CD4-positive, alpha-beta T cell (primary cell): Measurements from ENCODE around the gene ZNF354B. TPM values are rescaled to one million over a fixed set of nuclear protein-coding genes. Genes with fewer than 3 reads are reported as not detected.

Experiments used
- ATAC-seq: fragments of 200-7000 bp; cut with Tn5 transposase; one replicate; pipeline ENCODE4 v1.10.0; 2022; ENCODE audit warnings: mild to moderate bottlenecking; ENCODE audit not compliant: poor library complexity
- CTCF ChIA-PET: fragments of 350-600 bp; sonication (Branson Sonifier 250); formaldehyde crosslinking; loops from one replicate; lab custom pipeline; 2021; ENCODE audit warnings: antibody characterized with exemption, inconsistent platforms; lab: Charles Lee
- POLR2A ChIA-PET: fragments of 350-600 bp; sonication (Branson Sonifier 250); formaldehyde crosslinking; loops from one replicate; lab custom pipeline; 2021; ENCODE audit warnings: antibody characterized with exemption, inconsistent platforms; lab: Charles Lee
- DNase-seq, 14 experiments: peaks; one replicate each; pipeline ENCODE4 v3.0.0-alpha.2; 2013 to 2020; ENCODE audit warnings: mixed read lengths in 2 of 14
- H3K27ac ChIP-seq, 2 donors: one replicate each; pipeline versions ENCODE4 v1.5.1 to v1.7.0; 2013; ENCODE audit warnings: low read length in 2 of 2, low read depth in 1 of 2, mild to moderate bottlenecking in 1 of 2
- H3K27me3 ChIP-seq, 2 experiments: 1 replicate in 1 of 2; 2 replicates in 1 of 2; pipeline versions ENCODE4 v1.6.1 to v1.7.0; 2013; ENCODE audit warnings: low read length in 2 of 2, control low read depth in 1 of 2, mild to moderate bottlenecking in 1 of 2, moderate library complexity in 1 of 2; ENCODE audit not compliant: insufficient read depth in 2 of 2, control insufficient read depth in 1 of 2
- H3K36me3 ChIP-seq: one replicate; pipeline ENCODE4 v1.6.1; 2013; ENCODE audit warnings: low read length, control low read depth; ENCODE audit not compliant: insufficient read depth
- H3K4me1 ChIP-seq: one replicate; pipeline ENCODE4 v1.6.1; 2013; ENCODE audit warnings: low read length, control low read depth; ENCODE audit not compliant: insufficient read depth
- H3K4me3 ChIP-seq: one replicate; pipeline ENCODE4 v1.5.1; 2013; ENCODE audit warnings: mild to moderate bottlenecking, low read length, moderate library complexity
- H3K9me3 ChIP-seq, 2 experiments: 1 replicate in 1 of 2; 2 replicates in 1 of 2; pipeline versions ENCODE4 v1.6.1 to v1.7.0; 2013; ENCODE audit warnings: low read length in 2 of 2, mild to moderate bottlenecking in 2 of 2, control low read depth in 1 of 2, moderate library complexity in 1 of 2; ENCODE audit not compliant: control insufficient read depth in 1 of 2, insufficient read depth in 1 of 2
- H3K27ac Mint-ChIP-seq: one replicate; pipeline ENCODE4 v1.8.0; 2020; ENCODE audit warnings: mixed read lengths
- H3K27me3 Mint-ChIP-seq: one replicate; pipeline ENCODE4 v1.8.0; 2021; ENCODE audit warnings: mixed read lengths
- H3K36me3 Mint-ChIP-seq: one replicate; pipeline ENCODE4 v1.8.0; 2021; ENCODE audit warnings: low read depth, mixed read lengths
- H3K4me1 Mint-ChIP-seq: one replicate; pipeline ENCODE4 v1.8.0; 2021; ENCODE audit warnings: low read depth, mixed read lengths
- H3K4me3 Mint-ChIP-seq: one replicate; pipeline ENCODE4 v1.8.0; 2020; ENCODE audit warnings: mild to moderate bottlenecking, mixed read lengths
- H3K9me3 Mint-ChIP-seq: one replicate; pipeline ENCODE4 v1.8.0; 2020; ENCODE audit warnings: mixed read lengths
- intact Hi-C, 2 experiments: fragments of 100-400 bp; cut with DNase I in 1 of 2; cut with micrococcal nuclease in 1 of 2; formaldehyde crosslinking; loops; one replicate each; pipeline versions ENCODE4 v1.15.1 to v1.9.0; 2023 to 2025; cut with DNase I, micrococcal nuclease
- total RNA-seq, 174 experiments: library from RNA in 2 of 174; stranded (reverse) in 2 of 174; gene quantifications; one replicate each; pipeline ENCODE4 v1.2.3 and lab custom pipeline; 2021 to 2026
- TF ChIP-seq, protein P1 (sequence below): fragments of 200-600 bp; IDR thresholded peaks from one replicate; pipeline ENCODE4 v1.8.0; 2022; ENCODE audit warnings: antibody characterized with exemption, mild to moderate bottlenecking

Gene ZNF354B
- total RNA-seq, 2 experiments from 2014 or later: 6.2 to 6.3 TPM

DNA sequence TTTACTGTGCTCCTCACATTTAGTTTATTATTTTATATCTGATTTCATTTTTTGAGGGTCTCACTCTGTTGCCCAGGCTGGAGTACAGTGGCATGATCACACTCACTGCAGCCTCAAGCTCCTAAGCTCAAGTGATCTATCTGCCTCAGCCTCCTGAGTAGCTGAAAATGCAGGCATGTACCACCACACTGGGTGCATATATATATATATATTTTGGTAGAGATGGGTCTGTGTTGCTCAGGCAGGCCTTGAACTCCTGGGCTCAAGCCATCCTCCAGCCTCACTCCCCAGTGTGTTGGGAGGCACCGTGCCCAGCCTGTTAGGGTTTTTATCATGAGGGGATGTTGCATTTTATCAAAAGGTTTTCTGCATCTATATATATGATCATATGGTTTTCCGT, 39.8 kb upstream of the ZNF354B start:
- Mint-ChIP-seq H3K27ac (no peak overlapping the region), H3K4me3 (no peak overlapping the region), H3K27me3 (peaks cover 4% of the 10 kb centered on the region), H3K9me3 (no peaks in the 10 kb centered on the region), H3K4me1 (no peaks in the 10 kb centered on the region), H3K36me3 (no peaks in the 10 kb centered on the region)
- intact Hi-C loops: no loop called here
- TF ChIP-seq, protein P1, sequence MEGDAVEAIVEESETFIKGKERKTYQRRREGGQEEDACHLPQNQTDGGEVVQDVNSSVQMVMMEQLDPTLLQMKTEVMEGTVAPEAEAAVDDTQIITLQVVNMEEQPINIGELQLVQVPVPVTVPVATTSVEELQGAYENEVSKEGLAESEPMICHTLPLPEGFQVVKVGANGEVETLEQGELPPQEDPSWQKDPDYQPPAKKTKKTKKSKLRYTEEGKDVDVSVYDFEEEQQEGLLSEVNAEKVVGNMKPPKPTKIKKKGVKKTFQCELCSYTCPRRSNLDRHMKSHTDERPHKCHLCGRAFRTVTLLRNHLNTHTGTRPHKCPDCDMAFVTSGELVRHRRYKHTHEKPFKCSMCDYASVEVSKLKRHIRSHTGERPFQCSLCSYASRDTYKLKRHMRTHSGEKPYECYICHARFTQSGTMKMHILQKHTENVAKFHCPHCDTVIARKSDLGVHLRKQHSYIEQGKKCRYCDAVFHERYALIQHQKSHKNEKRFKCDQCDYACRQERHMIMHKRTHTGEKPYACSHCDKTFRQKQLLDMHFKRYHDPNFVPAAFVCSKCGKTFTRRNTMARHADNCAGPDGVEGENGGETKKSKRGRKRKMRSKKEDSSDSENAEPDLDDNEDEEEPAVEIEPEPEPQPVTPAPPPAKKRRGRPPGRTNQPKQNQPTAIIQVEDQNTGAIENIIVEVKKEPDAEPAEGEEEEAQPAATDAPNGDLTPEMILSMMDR: no peak
- POLR2A ChIA-PET: no interaction called here
- Histone ChIP-seq H3K27ac (no peak overlapping the region), H3K9me3 (peaks cover 0 to 4% of the 10 kb centered on the region in 2 experiments), H3K36me3 (no peaks in the 10 kb centered on the region), H3K4me1 (no peaks in the 10 kb centered on the region), H3K4me3 (no peak overlapping the region), H3K27me3 (peaks cover 0 to 3% of the 10 kb centered on the region in 2 experiments)
- no peak for ATAC-seq
- no peak for DNase-seq
- CTCF ChIA-PET: no interaction called here

DNA sequence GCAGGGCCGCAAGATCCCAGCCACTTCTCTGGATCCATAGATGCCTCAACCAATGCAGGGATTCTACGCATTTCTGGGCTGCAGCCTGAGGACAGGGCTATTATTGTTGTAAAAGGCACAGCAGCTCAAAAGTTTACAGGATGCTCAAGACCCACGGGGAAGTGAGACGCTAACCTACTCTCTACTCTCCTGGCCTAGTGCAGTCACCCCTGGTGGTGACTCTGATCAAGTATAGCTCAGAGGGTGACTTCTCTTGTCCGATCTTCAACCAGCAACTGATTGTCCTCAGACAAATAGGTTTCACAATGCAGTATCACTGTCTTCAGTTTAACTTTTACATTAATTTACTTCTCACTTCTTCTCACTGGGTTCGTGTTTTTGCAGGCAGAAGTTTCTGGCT, 34.3 kb upstream of the ZNF354B start:
- Mint-ChIP-seq H3K4me3 (no peak overlapping the region), H3K27me3 (peaks cover 7% of the 10 kb centered on the region), H3K9me3 (no peaks in the 10 kb centered on the region), H3K4me1 (no peaks in the 10 kb centered on the region), H3K27ac (no peak overlapping the region), H3K36me3 (no peaks in the 10 kb centered on the region)
- CTCF ChIA-PET: no interaction called here
- ATAC-seq (no peak), DNase-seq (no peak)
- H3K36me3 ChIP-seq: no peaks in the 10 kb centered on the region
- intact Hi-C loops: no loop called here
- H3K27ac ChIP-seq: no peak overlapping the region
- H3K27me3 ChIP-seq: no peaks in the 10 kb centered on the region
- TF ChIP-seq, protein P1: no peak
- no peak overlapping the region for H3K4me3 ChIP-seq
- H3K4me1 ChIP-seq: no peaks in the 10 kb centered on the region
- H3K9me3 ChIP-seq: no peaks in the 10 kb centered on the region
- POLR2A ChIA-PET: no interaction called here

DNA sequence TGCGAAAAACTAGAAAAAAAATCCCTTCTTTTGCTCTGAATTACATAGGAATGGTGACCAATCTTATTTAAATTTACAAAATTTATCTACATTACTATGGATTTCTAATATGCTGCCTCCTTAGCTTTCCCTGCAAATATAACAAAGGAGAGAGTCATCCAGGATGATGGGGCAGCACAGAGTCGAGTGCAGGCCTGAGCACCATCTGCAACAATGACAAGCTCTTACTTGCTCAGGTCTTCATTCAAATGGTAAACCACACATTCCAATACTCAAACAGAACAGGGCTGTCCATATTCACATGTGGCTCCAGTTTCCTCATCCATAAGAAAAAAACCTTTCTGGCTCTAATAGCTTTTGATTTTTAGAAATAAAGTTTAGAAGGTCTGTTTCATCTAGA, 33.5 kb upstream of the ZNF354B start:
- no peak overlapping the region for H3K27ac Mint-ChIP-seq

More for the DNA sequence above, 33.5 kb upstream of the ZNF354B start:
- DNase-seq (no peak), ATAC-seq (no peak)
- Mint-ChIP-seq H3K9me3 (no peaks in the 10 kb centered on the region), H3K4me1 (no peaks in the 10 kb centered on the region), H3K36me3 (no peaks in the 10 kb centered on the region), H3K27me3 (peaks cover 6% of the 10 kb centered on the region), H3K4me3 (no peak overlapping the region)
- H3K27ac ChIP-seq: no peak overlapping the region
- ChIA-PET CTCF (interaction anchor here (0.6 kb wide), 1 partner anchor 31 kb away, joined by 3 read pairs; no protein-coding TSS in a partner anchor), POLR2A (interaction anchor here (0.6 kb wide), 1 partner anchor 229 kb away, joined by 3 read pairs; no protein-coding TSS in a partner anchor)
- H3K27me3 ChIP-seq: no peaks in the 10 kb centered on the region
- TF ChIP-seq, protein P1: no peak
- H3K4me3 ChIP-seq: no peak overlapping the region
- no peaks in the 10 kb centered on the region for H3K4me1 ChIP-seq
- H3K36me3 ChIP-seq: no peaks in the 10 kb centered on the region
- no peaks in the 10 kb centered on the region for H3K9me3 ChIP-seq
- intact Hi-C loops: no loop called here
